Measurements from ENCODE around the gene RACGAP1.
A peak's percentile ranks its signal among the peaks of the same experiment; 100 is the strongest.

Gene RACGAP1, protein sequence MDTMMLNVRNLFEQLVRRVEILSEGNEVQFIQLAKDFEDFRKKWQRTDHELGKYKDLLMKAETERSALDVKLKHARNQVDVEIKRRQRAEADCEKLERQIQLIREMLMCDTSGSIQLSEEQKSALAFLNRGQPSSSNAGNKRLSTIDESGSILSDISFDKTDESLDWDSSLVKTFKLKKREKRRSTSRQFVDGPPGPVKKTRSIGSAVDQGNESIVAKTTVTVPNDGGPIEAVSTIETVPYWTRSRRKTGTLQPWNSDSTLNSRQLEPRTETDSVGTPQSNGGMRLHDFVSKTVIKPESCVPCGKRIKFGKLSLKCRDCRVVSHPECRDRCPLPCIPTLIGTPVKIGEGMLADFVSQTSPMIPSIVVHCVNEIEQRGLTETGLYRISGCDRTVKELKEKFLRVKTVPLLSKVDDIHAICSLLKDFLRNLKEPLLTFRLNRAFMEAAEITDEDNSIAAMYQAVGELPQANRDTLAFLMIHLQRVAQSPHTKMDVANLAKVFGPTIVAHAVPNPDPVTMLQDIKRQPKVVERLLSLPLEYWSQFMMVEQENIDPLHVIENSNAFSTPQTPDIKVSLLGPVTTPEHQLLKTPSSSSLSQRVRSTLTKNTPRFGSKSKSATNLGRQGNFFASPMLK

DNA sequence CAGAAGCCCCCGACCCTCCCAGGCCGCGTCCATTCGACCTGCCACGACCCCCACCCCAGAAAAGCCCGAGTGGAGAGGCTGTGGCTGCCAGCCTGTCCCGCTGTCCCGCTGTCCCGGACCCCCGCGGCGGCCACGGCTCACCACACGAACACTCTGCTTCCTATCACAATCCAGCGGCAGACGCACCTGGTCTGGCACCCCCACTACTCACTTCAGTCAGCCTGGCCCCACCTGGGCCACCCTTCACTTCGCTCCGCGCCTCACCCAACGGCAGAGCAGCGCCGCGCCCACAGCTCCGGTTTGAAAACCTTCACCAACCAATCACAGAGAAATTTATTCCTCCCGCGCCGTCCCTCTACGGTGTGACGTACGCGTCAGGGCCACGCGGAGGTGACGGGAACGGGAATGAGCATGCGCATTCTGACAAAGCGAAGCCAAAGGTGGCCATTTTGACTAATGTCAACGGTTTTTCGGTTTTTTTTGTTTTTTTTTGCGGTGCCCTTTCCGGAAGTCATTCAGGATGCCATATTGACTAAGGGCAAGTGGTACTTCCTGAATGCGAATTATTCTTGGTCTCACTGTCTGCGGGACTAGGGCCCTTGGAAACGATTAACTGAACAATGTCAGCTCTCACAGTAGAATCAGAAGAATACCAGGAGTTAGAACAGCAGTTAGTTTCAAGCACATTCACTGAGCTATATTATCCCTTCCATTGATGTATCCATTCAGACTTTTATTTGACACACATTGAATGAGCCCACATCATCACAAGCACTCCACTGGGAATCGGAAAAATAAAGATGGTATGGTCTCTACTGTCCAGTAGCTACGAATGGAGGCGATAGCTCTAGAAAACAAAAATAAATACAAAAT, at the start of gene RACGAP1:
TSS of gene RACGAP1 (minus strand) at position 308 of the 873 bp plus-strand sequence. CDS start 8,779 bp downstream, outside the sequence.
- DNase-seq, result peak; percentile 96 to 99

DNA sequence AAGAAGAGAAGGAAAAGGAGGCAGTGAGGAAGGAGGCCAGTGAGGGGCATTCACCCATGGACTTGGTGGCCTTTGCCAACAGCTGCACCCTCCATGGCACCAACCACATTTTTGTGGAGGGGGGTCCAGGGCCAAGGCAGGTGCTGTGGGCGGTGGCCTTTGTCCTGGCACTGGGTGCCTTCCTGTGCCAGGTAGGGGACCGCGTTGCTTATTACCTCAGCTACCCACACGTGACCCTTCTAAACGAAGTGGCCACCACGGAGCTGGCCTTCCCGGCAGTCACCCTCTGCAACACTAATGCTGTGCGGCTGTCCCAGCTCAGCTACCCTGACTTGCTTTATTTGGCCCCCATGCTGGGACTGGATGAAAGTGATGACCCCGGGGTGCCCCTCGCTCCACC, 48.4 kb upstream of the RACGAP1 start:
- no peak for DNase-seq

DNA sequence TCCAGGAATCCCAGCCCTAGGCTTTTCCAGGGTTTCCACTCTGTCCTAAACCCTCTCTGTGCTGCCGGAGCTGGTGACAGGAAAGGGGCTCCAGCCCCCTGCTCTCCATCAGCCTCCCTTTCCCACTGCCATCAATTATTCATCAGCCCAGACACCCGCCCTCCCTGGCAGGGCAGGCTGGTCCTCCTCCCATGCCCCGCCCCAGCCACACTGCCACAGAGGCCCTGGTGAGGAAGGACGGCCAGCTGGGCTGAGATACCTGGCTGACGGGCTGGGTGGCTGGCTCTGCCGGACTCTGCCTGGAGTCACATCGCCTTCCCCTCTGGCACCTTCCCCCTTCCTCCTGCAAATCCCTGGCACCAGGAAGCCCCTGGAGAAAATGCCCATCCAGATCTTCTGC, 47.9 kb upstream of the RACGAP1 start:
- DNase-seq, result no peak

DNA sequence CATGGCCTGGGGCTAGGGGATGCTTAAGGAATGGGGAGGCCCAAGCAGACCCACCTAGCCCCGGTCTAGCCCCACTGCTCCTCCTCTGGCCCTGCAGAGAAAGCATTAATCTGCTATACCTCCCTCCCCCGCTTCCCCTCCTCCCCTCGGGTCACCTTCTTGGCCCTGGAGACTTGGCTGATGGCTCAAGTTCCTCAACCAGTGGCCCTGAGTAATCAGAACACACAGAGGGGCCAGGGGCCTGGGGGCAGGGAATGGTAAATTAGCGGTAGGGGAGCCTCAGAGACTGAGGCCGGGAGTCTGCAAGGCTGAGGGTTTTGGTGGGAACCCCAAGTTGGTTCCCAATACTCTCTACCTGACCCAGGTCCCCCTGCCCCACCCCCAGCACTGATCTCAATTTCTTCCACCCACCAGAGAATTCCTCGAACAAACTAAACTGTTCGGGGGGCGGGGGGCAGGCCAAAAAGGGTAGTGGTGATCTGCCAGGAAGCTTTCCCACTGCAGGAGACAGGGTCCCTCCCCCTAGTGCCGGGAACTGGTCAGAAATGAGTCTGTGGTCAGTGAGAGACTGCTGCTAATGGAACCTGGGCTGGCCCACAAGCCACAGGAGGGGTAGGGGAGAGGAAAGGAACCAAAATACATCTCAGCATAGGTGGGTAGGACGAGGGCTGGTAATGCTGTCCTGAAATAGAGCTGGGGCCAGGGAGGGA, 47.1 kb upstream of the RACGAP1 start:
- no peak for DNase-seq

DNA sequence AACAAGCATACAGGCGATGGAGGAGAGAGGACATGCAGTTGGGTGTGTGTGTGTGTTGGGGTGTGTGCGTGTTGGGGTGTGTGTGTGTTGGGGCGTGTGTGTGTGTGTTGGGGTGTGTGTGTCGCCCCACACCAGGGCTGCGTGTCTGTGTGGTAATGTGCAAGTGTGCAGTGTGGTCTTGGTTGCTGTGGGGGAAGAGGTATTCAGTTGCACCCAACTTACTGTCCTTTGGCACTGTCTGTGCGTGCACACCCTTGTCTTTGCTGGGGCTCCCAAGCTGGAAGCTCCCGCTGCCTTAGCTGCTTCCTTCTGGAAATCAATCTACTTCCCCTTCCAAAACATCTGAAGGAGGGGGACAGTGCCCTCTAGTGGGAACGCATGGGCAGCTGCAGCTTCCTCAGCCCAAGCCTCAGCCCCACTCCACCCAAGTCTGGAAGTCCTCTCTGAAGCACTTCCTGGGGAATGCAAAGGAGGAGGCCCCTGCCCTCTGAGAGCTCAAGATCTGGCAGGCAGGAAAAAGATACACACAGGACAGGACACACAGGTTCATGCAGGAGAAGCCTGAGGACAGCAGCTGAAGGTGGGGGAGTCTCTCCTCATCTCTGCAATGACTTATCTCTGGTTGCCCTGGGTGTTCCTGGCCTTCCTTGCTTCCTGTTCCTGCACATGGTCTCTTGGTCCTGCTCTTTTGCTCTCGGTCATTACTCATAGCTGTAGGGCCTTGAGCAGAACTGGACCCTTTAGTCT, 45.2 kb upstream of the RACGAP1 start:
- peak; percentile 68 to 85 for DNase-seq

DNA sequence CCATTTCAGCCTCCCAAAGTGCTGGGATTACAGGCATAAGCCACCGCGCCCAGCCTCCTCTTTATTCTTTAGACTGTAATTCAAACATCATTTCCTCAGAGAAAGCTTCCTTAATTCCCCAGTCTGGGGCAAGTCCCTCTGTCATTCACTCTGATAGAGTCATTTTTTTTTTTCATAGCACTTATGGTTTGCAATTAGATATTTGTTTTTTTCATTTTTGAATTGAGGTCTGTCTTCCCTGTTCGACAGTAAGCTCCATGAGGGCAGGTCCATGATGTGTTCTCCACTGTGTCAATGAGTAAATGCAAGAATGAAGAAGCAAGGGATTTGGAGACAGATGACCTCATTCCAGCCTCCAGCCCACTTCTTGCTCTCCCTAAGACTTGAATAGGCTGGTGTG, 44.2 kb upstream of the RACGAP1 start:
- DNase-seq, result no peak

DNA sequence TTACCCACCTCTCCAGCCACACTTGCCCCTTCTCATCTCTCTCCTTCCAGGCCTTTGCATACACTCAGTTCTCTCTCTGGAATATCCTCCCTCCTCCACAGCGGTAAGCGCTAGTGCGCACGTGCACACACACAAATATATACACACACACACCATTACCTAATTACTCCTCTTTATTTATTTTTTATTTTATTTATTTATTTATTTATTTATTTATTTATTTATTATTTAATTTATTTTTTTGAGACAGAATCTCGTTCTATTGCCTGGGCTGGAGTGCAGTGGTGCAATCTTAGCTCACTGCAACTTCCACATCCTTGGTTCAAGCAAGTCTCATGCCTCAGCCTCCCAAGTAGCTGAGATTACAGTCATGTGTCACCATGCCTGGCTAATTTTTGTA, 43.8 kb upstream of the RACGAP1 start:
- no peak for DNase-seq

DNA sequence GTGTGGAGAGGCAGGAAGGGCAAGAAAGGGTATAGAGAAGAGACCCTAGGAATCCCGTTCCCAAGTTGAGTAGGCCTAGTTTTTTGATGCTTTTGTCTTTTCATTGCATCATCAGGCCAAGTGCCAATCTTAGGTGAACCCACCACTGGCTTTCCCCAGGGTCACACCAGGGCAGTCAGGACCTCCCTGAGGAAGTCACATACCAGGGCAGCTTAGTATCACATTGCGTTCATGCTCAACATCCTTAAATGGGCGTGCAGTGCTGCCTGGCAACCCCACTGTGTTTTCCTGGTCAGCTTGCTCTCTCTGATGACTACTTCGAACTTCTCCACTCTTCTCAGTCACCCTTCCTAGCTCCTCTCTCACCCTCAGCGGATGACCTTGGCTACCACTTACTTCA, 41.1 kb upstream of the RACGAP1 start:
- peak in 1 of 2 experiments; percentile 15 for DNase-seq

DNA sequence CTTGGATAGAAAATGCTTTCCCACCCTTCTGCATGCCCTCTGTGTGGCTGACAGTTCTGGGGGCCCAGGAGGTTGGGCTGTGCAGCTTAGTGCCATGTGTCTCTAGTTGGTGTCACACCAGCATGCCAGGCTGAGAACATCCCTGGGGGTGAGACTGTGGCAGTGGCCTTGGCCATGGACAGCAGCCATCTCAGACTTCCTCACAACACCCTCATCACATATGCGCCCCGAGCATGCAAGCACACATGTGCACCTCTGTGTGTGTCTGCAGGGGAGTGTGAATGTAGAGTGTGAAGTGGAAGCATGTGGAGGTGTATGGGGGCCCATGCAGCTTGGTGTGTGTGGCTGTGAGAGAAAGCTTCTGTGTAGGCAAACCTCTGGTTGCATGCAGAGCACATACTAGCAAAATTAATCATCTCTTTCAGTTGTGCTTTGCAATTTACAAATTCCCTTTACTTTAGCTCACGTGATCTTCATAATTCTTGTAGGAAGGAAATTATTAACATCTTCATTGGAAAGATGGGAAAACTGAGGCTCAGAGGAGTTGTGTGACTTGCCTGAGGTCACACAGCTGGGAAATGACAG, 40.5 kb upstream of the RACGAP1 start:
- DNase-seq, result no peak

DNA sequence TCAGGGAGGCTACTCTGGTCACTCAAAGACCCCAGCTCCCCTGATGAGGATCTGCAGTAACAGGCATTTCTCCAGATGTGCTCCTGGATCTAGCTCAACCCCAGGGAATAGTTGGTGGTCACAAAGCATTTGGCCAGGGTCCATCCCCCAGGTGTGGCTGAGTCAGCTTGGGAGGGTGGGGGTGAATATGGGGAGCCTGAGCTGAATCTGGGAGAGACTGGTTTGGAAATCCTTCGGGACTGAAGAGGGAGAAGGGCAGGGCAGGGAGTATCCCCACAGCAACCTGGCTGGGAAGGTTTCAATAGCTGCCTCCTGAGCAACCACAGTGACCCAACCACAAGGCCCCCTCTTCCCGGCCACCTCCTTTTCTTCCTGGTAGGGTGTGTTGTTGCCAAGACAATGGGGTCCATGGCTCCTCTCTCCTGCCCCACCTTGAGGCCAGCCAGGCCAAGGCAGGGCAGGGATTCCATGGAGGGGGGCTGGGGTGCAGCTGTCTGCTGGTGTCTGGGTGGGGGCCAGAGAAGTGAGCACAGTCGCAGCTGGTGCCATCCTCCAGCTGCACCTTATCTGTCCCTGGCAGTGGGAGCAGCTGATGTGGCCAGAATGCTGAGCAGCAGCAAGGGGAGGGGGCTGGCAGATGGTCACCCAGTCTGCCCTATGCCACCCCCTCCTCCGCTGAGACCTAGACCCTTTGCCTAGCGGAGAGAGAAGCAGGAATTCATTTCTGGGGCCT, 37.6 kb upstream of the RACGAP1 start:
- peak; percentile 88 to 95 for DNase-seq

DNA sequence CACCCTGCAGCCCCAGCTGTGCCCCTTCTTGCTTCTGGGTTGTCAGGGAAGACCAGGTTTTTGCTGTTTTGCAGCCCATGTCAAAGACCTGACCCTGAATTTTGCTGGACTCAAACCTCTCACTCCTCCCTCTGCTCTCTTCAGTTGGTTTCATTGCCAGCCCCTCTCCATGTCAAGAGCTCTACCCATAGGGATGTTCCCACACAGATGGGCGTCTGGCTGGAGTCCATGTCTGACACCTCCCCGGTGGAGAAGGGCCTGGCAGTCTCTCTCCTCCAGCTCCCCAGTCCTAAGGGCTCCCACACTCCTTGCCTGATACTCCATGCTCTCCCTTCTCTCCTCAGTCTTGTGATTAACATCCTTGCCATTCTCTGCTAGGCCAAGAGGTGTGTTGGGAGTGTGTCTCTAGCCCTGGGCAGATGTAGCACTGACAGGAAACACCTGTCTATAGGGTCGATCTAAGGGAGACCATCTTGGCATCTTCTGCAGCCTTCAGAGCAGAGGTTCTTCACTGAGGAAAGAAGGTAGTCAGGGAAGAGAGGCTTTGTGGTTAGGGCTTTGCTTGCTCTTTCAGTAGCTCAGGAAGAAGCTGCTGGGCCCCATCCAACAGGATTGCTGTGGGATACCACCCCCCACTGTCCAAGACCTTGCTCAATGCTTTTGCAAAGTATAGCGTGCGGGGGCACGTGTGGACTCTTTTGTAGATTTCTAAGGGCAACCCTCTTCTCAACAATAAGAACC, 36.8 kb upstream of the RACGAP1 start:
- DNase-seq, result peak in 1 of 2 experiments; percentile 24

DNA sequence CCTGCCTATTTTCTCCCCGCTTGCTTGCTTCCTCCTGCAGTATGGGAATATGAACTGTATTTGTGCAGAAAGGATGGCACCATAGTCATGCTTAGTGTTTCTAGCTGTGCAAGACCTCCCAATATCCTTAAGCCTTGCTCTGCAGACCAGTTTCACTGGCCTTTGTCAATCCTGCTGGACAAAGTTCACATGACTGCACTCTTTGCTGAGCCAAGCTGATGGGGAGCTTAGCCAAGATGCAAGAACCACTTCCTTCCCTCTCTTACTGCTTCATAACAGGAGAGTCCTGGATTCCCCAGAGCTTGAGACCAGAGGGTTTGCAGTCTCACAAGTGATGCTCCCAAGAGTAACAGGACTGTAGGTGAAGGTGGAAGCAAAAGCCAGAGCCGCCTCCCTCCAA, 35.9 kb upstream of the RACGAP1 start:
- no peak for DNase-seq

DNA sequence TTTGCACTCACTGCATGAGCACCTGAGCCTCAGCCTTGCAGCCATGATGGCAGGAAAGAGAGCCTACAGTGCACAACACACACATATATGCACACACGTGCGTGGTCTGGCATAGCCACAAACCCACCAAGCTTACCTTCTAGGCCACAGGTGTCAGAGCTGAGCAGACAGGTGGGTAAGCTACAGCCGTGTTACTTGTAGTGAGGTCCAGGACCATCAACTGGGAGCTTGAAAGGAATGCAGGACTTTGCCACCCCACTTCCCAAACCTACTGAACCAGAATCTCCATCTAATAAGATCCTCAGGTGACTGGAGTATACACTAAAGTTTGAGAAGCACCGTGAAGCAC, 34.8 kb upstream of the RACGAP1 start:
- no peak for DNase-seq

DNA sequence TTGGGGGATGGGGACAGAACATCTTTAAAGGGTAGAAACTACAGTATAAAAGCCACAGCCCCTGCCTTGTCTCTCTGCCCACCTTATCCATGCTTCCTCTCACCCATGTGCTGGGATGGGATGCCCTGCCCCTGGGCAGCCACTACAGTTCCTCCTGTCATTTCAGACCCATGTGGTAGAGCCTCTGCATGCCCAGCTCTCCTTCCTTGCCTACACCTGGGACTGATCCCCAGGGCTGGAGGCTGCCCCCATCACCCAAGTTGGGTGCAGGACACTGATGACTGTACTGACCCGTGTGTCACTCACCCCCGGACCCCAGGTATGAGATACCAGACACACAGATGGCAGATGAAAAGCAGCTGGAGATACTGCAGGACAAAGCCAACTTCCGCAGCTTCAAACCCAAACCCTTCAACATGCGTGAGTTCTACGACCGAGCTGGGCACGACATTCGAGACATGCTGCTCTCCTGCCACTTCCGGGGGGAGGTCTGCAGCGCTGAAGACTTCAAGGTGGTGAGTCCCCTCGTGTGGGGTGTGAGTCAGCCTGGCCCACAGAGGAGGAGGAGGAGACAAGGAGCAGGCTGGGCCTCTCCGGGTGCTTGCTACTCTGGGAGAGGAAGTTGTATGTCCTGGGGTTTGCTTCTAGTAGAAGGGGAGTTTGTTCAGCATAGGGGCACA, 34.3 kb upstream of the RACGAP1 start:
- DNase-seq, result no peak

DNA sequence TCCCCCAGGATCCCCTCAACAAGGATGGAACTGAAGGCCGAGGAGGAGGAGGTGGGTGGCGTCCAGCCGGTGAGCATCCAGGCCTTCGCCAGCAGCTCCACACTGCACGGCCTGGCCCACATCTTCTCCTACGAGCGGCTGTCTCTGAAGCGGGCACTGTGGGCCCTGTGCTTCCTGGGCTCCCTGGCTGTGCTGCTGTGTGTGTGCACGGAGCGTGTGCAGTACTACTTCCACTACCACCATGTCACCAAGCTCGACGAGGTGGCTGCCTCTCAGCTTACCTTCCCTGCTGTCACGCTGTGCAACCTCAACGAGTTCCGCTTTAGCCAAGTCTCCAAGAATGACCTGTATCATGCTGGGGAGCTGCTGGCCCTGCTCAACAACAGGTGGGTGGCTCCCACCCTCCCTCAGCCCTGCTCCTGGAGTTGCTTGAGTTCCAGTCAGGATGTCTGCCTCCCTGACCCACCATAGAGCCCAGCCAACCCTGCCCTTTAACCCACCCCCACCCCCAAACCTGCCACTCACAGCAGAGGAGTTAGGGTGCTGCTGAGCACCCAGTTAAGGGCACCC, 33.5 kb upstream of the RACGAP1 start:
- no peak for DNase-seq

DNA sequence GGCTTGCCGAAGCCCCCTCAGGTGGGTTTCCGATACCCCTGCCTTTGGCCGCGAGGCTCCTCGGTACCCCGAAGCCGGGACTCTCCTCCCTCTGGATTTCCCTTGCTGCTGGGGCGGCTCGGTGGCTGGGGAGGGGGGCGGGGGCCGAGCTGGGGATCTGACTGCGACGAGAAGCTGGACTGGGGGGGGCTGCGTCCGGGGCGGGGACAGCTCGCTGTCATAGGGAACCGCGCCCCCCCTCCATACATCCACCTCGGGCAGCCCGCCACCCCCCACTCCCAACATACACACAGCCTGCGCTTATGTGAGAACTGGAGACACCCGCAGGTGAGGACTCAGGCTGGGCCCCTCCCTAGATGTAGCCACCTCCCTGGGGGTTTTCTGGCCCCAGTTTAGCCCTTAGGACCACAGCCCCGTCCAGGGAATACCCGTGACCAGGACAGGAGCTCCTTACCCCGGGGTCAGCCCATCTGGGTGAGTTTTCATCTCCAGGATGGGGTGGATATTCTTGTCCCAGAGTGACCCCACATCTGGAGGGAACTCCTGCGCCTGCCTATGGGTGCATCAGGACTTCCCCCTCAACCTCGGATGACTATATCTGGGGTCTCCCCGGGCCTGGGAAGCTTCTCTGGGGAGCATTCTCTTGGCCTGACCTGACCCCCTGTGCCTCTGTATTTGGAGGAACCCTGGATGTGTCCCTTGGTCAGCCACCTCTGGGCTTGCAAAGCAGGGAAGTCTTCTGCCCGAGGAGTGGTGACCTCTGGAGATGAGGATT, 32.8 kb upstream of the RACGAP1 start:
- peak in 1 of 2 experiments; percentile 30 for DNase-seq

DNA sequence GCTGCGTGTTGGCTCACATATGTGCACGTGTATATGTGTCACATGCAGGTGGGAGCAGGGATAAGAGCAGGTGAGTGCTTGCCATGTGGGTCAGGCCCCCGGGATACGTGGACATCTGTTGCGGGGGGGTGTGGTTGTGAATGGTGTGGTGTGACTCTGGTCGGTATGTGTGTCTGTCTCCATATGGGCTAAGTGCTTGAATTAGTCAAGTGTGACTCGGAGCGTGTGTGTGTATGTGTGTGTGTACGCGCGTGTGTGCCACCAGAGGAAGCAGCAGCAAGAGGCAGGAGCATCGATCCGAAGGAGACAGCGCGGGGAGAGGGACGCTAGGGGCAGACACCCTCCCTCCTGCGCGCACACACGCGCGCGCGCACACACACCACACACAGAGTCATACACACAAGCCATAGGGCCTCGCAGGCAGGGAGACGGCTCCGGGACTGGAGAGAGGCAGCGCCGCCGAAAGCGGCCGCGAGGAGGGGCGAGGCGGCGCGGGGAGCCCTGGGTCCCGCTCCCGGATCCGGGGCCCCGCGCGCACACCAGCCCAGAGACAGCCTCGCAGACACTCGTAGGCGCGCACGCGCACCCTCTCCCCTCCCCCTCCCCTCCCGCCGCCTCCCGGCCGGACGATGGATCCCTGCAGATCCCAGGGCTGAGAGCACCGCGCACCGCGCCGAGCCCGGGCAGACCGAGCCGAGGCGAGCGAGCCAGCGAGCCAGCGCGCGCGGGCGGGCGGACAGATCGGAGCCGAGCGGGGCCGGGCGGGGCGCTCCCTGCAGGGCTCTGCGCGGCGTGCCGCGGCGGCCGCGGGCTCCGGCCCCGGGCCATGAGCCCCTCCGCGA, 31.9 kb upstream of the RACGAP1 start, which contains the start of gene ASIC1:
TSS of gene ASIC1 (plus strand) at position 597 of the 842 bp plus-strand sequence. CDS start 1,171 bp downstream, outside the sequence.
- peak; percentile 79 to 91 for DNase-seq
